Measurements from ENCODE around the gene RHBDD2. TPM values are rescaled to one million over a fixed set of nuclear protein-coding genes. Genes with fewer than 3 reads are reported as not detected.
A peak's percentile ranks its signal among the peaks of the same experiment; 100 is the strongest.
"Not testable (repeated sequence)": the region's sequence is repeated elsewhere in the genome, so short reads cannot be mapped to it uniquely, and the experiment has no call there.

The RHBDD2 gene
- total and polyA plus RNA-seq, 2 experiments from 2014 or later, result 61.1 to 178 TPM

- peak overlapping the region; percentile 37 for H2AFZ ChIP-seq
- peaks cover 6% of the 10 kb centered on the region for H3K4me1 ChIP-seq (ENCODE audit: insufficient read depth)
- H3K9me2 ChIP-seq (replicated peaks; ENCODE audit: insufficient read depth), result no peaks in the 10 kb centered on the region
- no peaks in the 10 kb centered on the region for H3K9me3 ChIP-seq (ENCODE audit: low read depth)
- H4K20me1 ChIP-seq (ENCODE audit: insufficient read depth, poor library complexity, severe bottlenecking), result no peaks in the 10 kb centered on the region
- H3K4me2 ChIP-seq, result peak overlapping the region; percentile 34
- H3K79me2 ChIP-seq, result no peaks in the 10 kb centered on the region
- H3K27me3 ChIP-seq, result no peaks in the 10 kb centered on the region
- peak overlapping the region; percentile 81 for H3K27ac ChIP-seq
- no peaks in the 10 kb centered on the region for H3K36me3 ChIP-seq (replicated peaks; ENCODE audit: insufficient read depth, low read depth)
- no peak overlapping the region for H3K4me3 ChIP-seq
- WGBS (ENCODE audit: low lambda C conversion rate, missing lambda C conversion rate), result 43% methylated on average over 17 of the region's 17 CpGs
- DNase-seq (ENCODE audit: low spot score), result peak; percentile 84
- TF ChIP-seq EZH2phosphoT487 (IDR thresholded peaks at IDR 0.05; ENCODE audit: low read depth, severe bottlenecking, unreplicated experiment) (no peak), CTCF (IDR thresholded peaks at IDR 0.05; ENCODE audit: poor library complexity) (no peak), EZH2 (IDR thresholded peaks at IDR 0.05; ENCODE audit: borderline replicate concordance) (no peak)
Measured at GRCh38 chr7:75905785-75906604, 27.2 kb downstream of the RHBDD2 start.

- Histone ChIP-seq H3K79me2 (no peaks in the 10 kb centered on the region), H3K27ac (peak overlapping the region; percentile 81), H2AFZ (no peak overlapping the region), H3K9me2 (replicated peaks; ENCODE audit: insufficient read depth) (no peaks in the 10 kb centered on the region), H3K36me3 (replicated peaks; ENCODE audit: insufficient read depth, low read depth) (no peaks in the 10 kb centered on the region), H3K27me3 (no peaks in the 10 kb centered on the region), H4K20me1 (ENCODE audit: insufficient read depth, poor library complexity, severe bottlenecking) (no peaks in the 10 kb centered on the region), H3K9me3 (ENCODE audit: low read depth) (no peaks in the 10 kb centered on the region), H3K4me1 (ENCODE audit: insufficient read depth) (peaks cover 6% of the 10 kb centered on the region), H3K4me2 (no peak overlapping the region), H3K4me3 (no peak overlapping the region)
- 72% methylated on average over 10 of the region's 10 CpGs for WGBS (ENCODE audit: low lambda C conversion rate, missing lambda C conversion rate)
- TF ChIP-seq EZH2 (IDR thresholded peaks at IDR 0.05; ENCODE audit: borderline replicate concordance) (no peak), CTCF (IDR thresholded peaks at IDR 0.05; ENCODE audit: poor library complexity) (no peak), EZH2phosphoT487 (IDR thresholded peaks at IDR 0.05; ENCODE audit: low read depth, severe bottlenecking, unreplicated experiment) (no peak)
- DNase-seq (ENCODE audit: low spot score), result peak; percentile 71
Measured at GRCh38 chr7:75906991-75907667, 28.3 kb downstream of the RHBDD2 start.

GRCh38 chr7:75907668-75908039, 28.8 kb downstream of the RHBDD2 start:
- not testable (repeated sequence) for H3K4me2 ChIP-seq; H3K4me3 ChIP-seq; H3K36me3 ChIP-seq (replicated peaks; ENCODE audit: insufficient read depth, low read depth); H3K9me2 ChIP-seq (replicated peaks; ENCODE audit: insufficient read depth); DNase-seq (ENCODE audit: low spot score); H2AFZ ChIP-seq; H4K20me1 ChIP-seq (ENCODE audit: insufficient read depth, poor library complexity, severe bottlenecking); H3K79me2 ChIP-seq; H3K9me3 ChIP-seq (ENCODE audit: low read depth); H3K27me3 ChIP-seq; H3K4me1 ChIP-seq (ENCODE audit: insufficient read depth)
- WGBS (ENCODE audit: low lambda C conversion rate, missing lambda C conversion rate), result over 99% methylated on average over 9 of the region's 9 CpGs
- peak overlapping the region; percentile 69 for H3K27ac ChIP-seq

- H3K9me3 ChIP-seq (ENCODE audit: low read depth), result no peaks in the 10 kb centered on the region
Measured at GRCh38 chr7:75909521-75910132, 30.8 kb downstream of the RHBDD2 start.

GRCh38 chr7:75911186-75911585, 32.4 kb downstream of the RHBDD2 start:
- 81% methylated on average over 12 of the region's 12 CpGs for WGBS (ENCODE audit: low lambda C conversion rate, missing lambda C conversion rate)
- not testable (repeated sequence) for H3K27ac ChIP-seq; H2AFZ ChIP-seq; H3K27me3 ChIP-seq; H3K9me2 ChIP-seq (replicated peaks; ENCODE audit: insufficient read depth); H3K9me3 ChIP-seq (ENCODE audit: low read depth); H3K4me2 ChIP-seq; H4K20me1 ChIP-seq (ENCODE audit: insufficient read depth, poor library complexity, severe bottlenecking); H3K36me3 ChIP-seq (replicated peaks; ENCODE audit: insufficient read depth, low read depth); H3K4me3 ChIP-seq; DNase-seq (ENCODE audit: low spot score); H3K4me1 ChIP-seq (ENCODE audit: insufficient read depth)
- H3K79me2 ChIP-seq, result peaks cover 14% of the 10 kb centered on the region

More at GRCh38 chr7:75909521-75910132, 30.8 kb downstream of the RHBDD2 start:
- Histone ChIP-seq H3K9me2 (replicated peaks; ENCODE audit: insufficient read depth) (no peaks in the 10 kb centered on the region), H3K36me3 (replicated peaks; ENCODE audit: insufficient read depth, low read depth) (no peaks in the 10 kb centered on the region), H3K4me3 (no peak overlapping the region), H4K20me1 (ENCODE audit: insufficient read depth, poor library complexity, severe bottlenecking) (no peaks in the 10 kb centered on the region), H3K4me1 (ENCODE audit: insufficient read depth) (peaks cover 11% of the 10 kb centered on the region), H3K79me2 (peaks cover 3% of the 10 kb centered on the region), H3K27me3 (no peaks in the 10 kb centered on the region), H3K4me2 (no peak overlapping the region), H3K27ac (no peak overlapping the region), H2AFZ (no peak overlapping the region)
- TF ChIP-seq EZH2phosphoT487 (IDR thresholded peaks at IDR 0.05; ENCODE audit: low read depth, severe bottlenecking, unreplicated experiment) (no peak), CTCF (IDR thresholded peaks at IDR 0.05; ENCODE audit: poor library complexity) (no peak), EZH2 (IDR thresholded peaks at IDR 0.05; ENCODE audit: borderline replicate concordance) (no peak)
- DNase-seq (ENCODE audit: low spot score), result no peak
- 91% methylated on average over 5 of the region's 5 CpGs for WGBS (ENCODE audit: low lambda C conversion rate, missing lambda C conversion rate)
